CD14-positive monocyte (primary cell): ENCODE measurements around the gene ARF6. TPM values are rescaled to one million over a fixed set of nuclear protein-coding genes. Genes with fewer than 3 reads are reported as not detected.

ENCODE experiments used
- DNase-seq, 3 donors: peaks; one replicate each; pipeline ENCODE4 v3.0.0-alpha.2; 2011 to 2022
- H2AFZ ChIP-seq: 2 replicates; pipeline ENCODE4 v1.6.0; 2012; ENCODE audit warnings: mild to moderate bottlenecking, low read depth, low read length, inconsistent platforms; ENCODE audit not compliant: insufficient read depth, poor library complexity, severe bottlenecking
- H3K27ac ChIP-seq, 2 donors: 1 replicate in 1 of 2; 2 replicates in 1 of 2; pipeline ENCODE4 v1.5.1; 2012 to 2013; ENCODE audit warnings: low read length in 2 of 2, control low read depth in 1 of 2, inconsistent platforms in 1 of 2, low read depth in 1 of 2, mild to moderate bottlenecking in 1 of 2
- H3K27me3 ChIP-seq, 2 donors: one replicate each; pipeline versions ENCODE4 v1.6.0 to v1.6.1; 2011 to 2013; ENCODE audit warnings: low read length in 2 of 2; ENCODE audit not compliant: control insufficient read depth in 2 of 2, insufficient read depth in 2 of 2
- H3K36me3 ChIP-seq, 2 donors: replicated peaks in 1 of 2; 1 replicate in 1 of 2; 2 replicates in 1 of 2; pipeline versions ENCODE4 v1.5.1 to v1.6.1; 2012 to 2013; ENCODE audit warnings: low read length in 2 of 2, control low read depth in 1 of 2, inconsistent platforms in 1 of 2, mild to moderate bottlenecking in 1 of 2; ENCODE audit not compliant: insufficient read depth in 2 of 2, control insufficient read depth in 1 of 2
- H3K4me1 ChIP-seq, 2 donors: 1 replicate in 1 of 2; 2 replicates in 1 of 2; pipeline versions ENCODE4 v1.5.1 to v1.6.1; 2012 to 2013; ENCODE audit warnings: low read length in 2 of 2, control low read depth in 1 of 2, inconsistent platforms in 1 of 2, mild to moderate bottlenecking in 1 of 2, moderate library complexity in 1 of 2; ENCODE audit not compliant: insufficient read depth in 2 of 2, control insufficient read depth in 1 of 2
- H3K4me2 ChIP-seq: replicated peaks from 2 replicates; pipeline ENCODE3; 2012; ENCODE audit warnings: low read length, moderate library complexity, mild to moderate bottlenecking; ENCODE audit not compliant: poor library complexity, severe bottlenecking; ENCODE audit errors: extremely low read depth
- H3K4me3 ChIP-seq, 3 experiments: fragments of 200-600 bp in 1 of 3; sonication (generic) in 1 of 3; replicated peaks in 1 of 3; 1 replicate in 2 of 3; 2 replicates in 1 of 3; pipeline ENCODE4 v1.5.1; 2011 to 2013; ENCODE audit warnings: low read length in 3 of 3, mild to moderate bottlenecking in 3 of 3, control low read depth in 2 of 3, low read depth in 2 of 3, inconsistent platforms in 1 of 3, moderate library complexity in 1 of 3
- H3K79me2 ChIP-seq: 2 replicates; pipeline ENCODE4 v1.6.0; 2012; ENCODE audit warnings: mild to moderate bottlenecking, control low read depth, inconsistent platforms, low read length, moderate library complexity; ENCODE audit not compliant: insufficient read depth
- H3K9ac ChIP-seq: 2 replicates; pipeline ENCODE4 v1.6.0; 2017; ENCODE audit warnings: low read length, mild to moderate bottlenecking; ENCODE audit not compliant: insufficient read depth, poor library complexity, severe bottlenecking
- H3K9me3 ChIP-seq, 2 donors: replicated peaks in 1 of 2; 1 replicate in 1 of 2; 2 replicates in 1 of 2; pipeline versions ENCODE4 v1.5.1 to v1.6.1; 2012 to 2013; ENCODE audit warnings: low read length in 2 of 2, control low read depth in 1 of 2; ENCODE audit not compliant: control insufficient read depth in 1 of 2, insufficient read depth in 1 of 2
- H4K20me1 ChIP-seq: 2 replicates; pipeline ENCODE4 v1.6.0; 2012; ENCODE audit warnings: mild to moderate bottlenecking, low read length, control low read depth, moderate library complexity; ENCODE audit not compliant: insufficient read depth
- H3K27ac Mint-ChIP-seq, 7 donors: one replicate each; pipeline ENCODE4 v1.8.0; 2020; ENCODE audit warnings: mild to moderate bottlenecking in 7 of 7, mixed read lengths in 7 of 7, moderate library complexity in 6 of 7, inconsistent platforms in 2 of 7
- H3K27me3 Mint-ChIP-seq, 3 donors: one replicate each; pipeline ENCODE4 v1.8.0; 2021 to 2022; ENCODE audit warnings: low read depth in 3 of 3, mild to moderate bottlenecking in 3 of 3, mixed read lengths in 3 of 3, moderate library complexity in 3 of 3, inconsistent platforms in 1 of 3
- H3K36me3 Mint-ChIP-seq, 2 donors: one replicate each; pipeline ENCODE4 v1.8.0; 2020; ENCODE audit warnings: mixed read lengths in 2 of 2, inconsistent platforms in 1 of 2, mild to moderate bottlenecking in 1 of 2
- H3K4me1 Mint-ChIP-seq: one replicate; pipeline ENCODE4 v1.8.0; 2020; ENCODE audit warnings: mild to moderate bottlenecking, mixed read lengths
- H3K4me3 Mint-ChIP-seq, 2 donors: one replicate each; pipeline ENCODE4 v1.8.0; 2020; ENCODE audit warnings: mild to moderate bottlenecking in 2 of 2, mixed read lengths in 2 of 2, moderate library complexity in 1 of 2
- H3K9me3 Mint-ChIP-seq, 7 donors: one replicate each; pipeline ENCODE4 v1.8.0; 2020 to 2022; ENCODE audit warnings: mixed read lengths in 7 of 7, mild to moderate bottlenecking in 6 of 7, moderate library complexity in 6 of 7, inconsistent platforms in 2 of 7
- CTCF ChIP-seq: fragments of 200-600 bp; IDR thresholded peaks from one replicate; pipeline ENCODE4 v1.8.0; 2022; ENCODE audit warnings: antibody characterized with exemption, mild to moderate bottlenecking
- WGBS: methylation state at CpG from one replicate; pipeline ENCODE4 v1.1.5; 2013; ENCODE audit warnings: missing lambda C conversion rate; ENCODE audit not compliant: insufficient coverage; 5-methylcytosine and 5-hydroxymethylcytosine counted together
- intact Hi-C, 2 donors: fragments of 100-400 bp; cut with micrococcal nuclease; formaldehyde crosslinking; loops; one replicate each; pipeline versions ENCODE4 v1.15.0 to v1.15.1; 2023
- polyA plus RNA-seq, 3 donors: library from polyadenylated mRNA; depleted of rRNA in 1 of 3; unstranded in 2 of 3; stranded (reverse) in 1 of 3; fragments of 300-500 nt in 2 of 3; fragments of >200 nt in 1 of 3; fragmentation: Illumina TruSeq in 2 of 3; gene quantifications; 1 replicate in 2 of 3; 2 replicates in 1 of 3; pipeline ENCODE4 v1.2.3, GENCODE V29; 2012 to 2021

ARF6 gene
- polyA plus RNA-seq, 3 donors, result 76.4 to 136 (median 120) TPM

- Mint-ChIP-seq H3K4me1 (peaks cover 29% of the 10 kb centered on the region), H3K27me3 (peaks cover 0 to 5% (median 2%) of the 10 kb centered on the region in 3 donors), H3K9me3 (peaks cover 0 to 4% (median 0%) of the 10 kb centered on the region in 7 donors), H3K27ac (peak overlapping the region; percentile 38 to 91 (median 87)), H3K36me3 (no peaks in the 10 kb centered on the region), H3K4me3 (peak overlapping the region in 1 of 2 donors; percentile 26)
- peak; percentile 73 to 85 (median 80) for DNase-seq
- H3K4me1 ChIP-seq, result peaks cover 20 to 34% of the 10 kb centered on the region in 2 donors
- no peaks in the 10 kb centered on the region for H4K20me1 ChIP-seq
- no peaks in the 10 kb centered on the region for H3K9me3 ChIP-seq
- H2AFZ ChIP-seq, result peak overlapping the region; percentile 52
- no peaks in the 10 kb centered on the region for H3K27me3 ChIP-seq
- WGBS, result 35% methylated on average over 3 of the region's 8 CpGs
- H3K4me3 ChIP-seq, result no peak overlapping the region
- intact Hi-C loops, result loop anchor here in 1 of 2 donors (5.0 kb wide), 1 partner anchor 123 kb away; no protein-coding TSS in a partner anchor
- H3K4me2 ChIP-seq, result no peak overlapping the region
- H3K27ac ChIP-seq, result peak overlapping the region in 1 of 2 donors; percentile 38
- no peak overlapping the region for H3K9ac ChIP-seq
- no peaks in the 10 kb centered on the region for H3K79me2 ChIP-seq
- H3K36me3 ChIP-seq, result no peaks in the 10 kb centered on the region
- TF ChIP-seq CTCF, result peak; percentile 82
Observed at GRCh38 chr14:49879646-49880204, 13.2 kb upstream of the ARF6 start.

- no peaks in the 10 kb centered on the region for H3K36me3 Mint-ChIP-seq
- H3K27ac ChIP-seq, result peak overlapping the region in 1 of 2 donors; percentile 38
- peaks cover 29% of the 10 kb centered on the region for H3K4me1 Mint-ChIP-seq
- no peak for TF ChIP-seq CTCF
- peak in 2 of 3 donors; percentile 45 to 47 for DNase-seq
- H3K27ac Mint-ChIP-seq, result peak overlapping the region; percentile 38 to 91 (median 87)
- intact Hi-C loops, result no loop called here
- peaks cover 20 to 34% of the 10 kb centered on the region in 2 donors for H3K4me1 ChIP-seq
- no peaks in the 10 kb centered on the region for H3K27me3 ChIP-seq
- no peaks in the 10 kb centered on the region for H3K36me3 ChIP-seq
- H3K79me2 ChIP-seq, result no peaks in the 10 kb centered on the region
- peak overlapping the region; percentile 49 for H2AFZ ChIP-seq
- peaks cover 0 to 5% (median 2%) of the 10 kb centered on the region in 3 donors for H3K27me3 Mint-ChIP-seq
- H3K9me3 ChIP-seq, result no peaks in the 10 kb centered on the region
- H3K4me3 ChIP-seq, result no peak overlapping the region
- WGBS, result 48% methylated on average over 6 of the region's 9 CpGs
- H4K20me1 ChIP-seq, result no peaks in the 10 kb centered on the region
- peak overlapping the region in 1 of 2 donors; percentile 37 for H3K4me3 Mint-ChIP-seq
- H3K9ac ChIP-seq, result no peak overlapping the region
- H3K9me3 Mint-ChIP-seq, result peaks cover 0 to 4% (median 0%) of the 10 kb centered on the region in 7 donors
- no peak overlapping the region for H3K4me2 ChIP-seq
Observed at GRCh38 chr14:49880267-49881064, 12.4 kb upstream of the ARF6 start.
